Activated CD8-positive, alpha-beta T cell treated with anti-CD3 and anti-CD28 coated beads for 36 hours (primary cell): ENCODE results near the gene SYT1. TPM values are rescaled to one million over a fixed set of nuclear protein-coding genes. Genes with fewer than 3 reads are reported as not detected.

Experiments used
- ATAC-seq: fragments of 200-7000 bp; cut with Tn5 transposase; one replicate; pipeline ENCODE4 v1.10.0; 2021; ENCODE audit warnings: mild to moderate bottlenecking, moderate library complexity
- CTCF ChIA-PET: fragments of 350-600 bp; sonication (Branson Sonifier 250); formaldehyde crosslinking; loops from one replicate; lab custom pipeline; 2021; ENCODE audit warnings: antibody characterized with exemption; lab: Charles Lee
- POLR2A ChIA-PET: fragments of 350-600 bp; sonication (Branson Sonifier 250); formaldehyde crosslinking; loops from one replicate; lab custom pipeline; 2021; ENCODE audit warnings: antibody characterized with exemption; lab: Charles Lee
- DNase-seq: peaks from one replicate; pipeline ENCODE4 v3.0.0-alpha.2; 2020
- H3K27ac Mint-ChIP-seq: one replicate; pipeline ENCODE4 v1.8.0; 2021; ENCODE audit warnings: mild to moderate bottlenecking, mixed read lengths
- H3K27me3 Mint-ChIP-seq: one replicate; pipeline ENCODE4 v1.8.0; 2021; ENCODE audit warnings: mixed read lengths
- H3K36me3 Mint-ChIP-seq: one replicate; pipeline ENCODE4 v1.8.0; 2021; ENCODE audit warnings: low read depth, mixed read lengths
- H3K4me1 Mint-ChIP-seq: one replicate; pipeline ENCODE4 v1.8.0; 2021; ENCODE audit warnings: low read depth, mixed read lengths
- H3K4me3 Mint-ChIP-seq: one replicate; pipeline ENCODE4 v1.8.0; 2021; ENCODE audit warnings: mild to moderate bottlenecking, moderate library complexity, mixed read lengths
- H3K9me3 Mint-ChIP-seq: one replicate; pipeline ENCODE4 v1.8.0; 2021; ENCODE audit warnings: mixed read lengths
- CTCF ChIP-seq: fragments of 200-600 bp; IDR thresholded peaks from one replicate; pipeline ENCODE4 v1.8.0; 2022; ENCODE audit warnings: antibody characterized with exemption, mild to moderate bottlenecking
- intact Hi-C: fragments of 100-400 bp; cut with micrococcal nuclease; formaldehyde crosslinking; loops from one replicate; pipeline ENCODE4 v1.10.0; 2022
- total RNA-seq, 2 experiments: library from RNA; stranded (reverse); gene quantifications; one replicate each; pipeline ENCODE4 v1.2.3, GENCODE V29; 2021

Gene SYT1
- total RNA-seq, 2 experiments from 2014 or later = not detected

GRCh38 chr12:79288911-79289310 is 424.3 kb downstream of the SYT1 start:
- intact Hi-C loops = no loop called here
- Mint-ChIP-seq H3K27ac (no peak overlapping the region), H3K4me1 (no peaks in the 10 kb centered on the region), H3K27me3 (no peaks in the 10 kb centered on the region), H3K9me3 (peaks cover 4% of the 10 kb centered on the region), H3K36me3 (no peaks in the 10 kb centered on the region), H3K4me3 (no peak overlapping the region)
- ATAC-seq (no peak), DNase-seq (no peak)
- POLR2A ChIA-PET = no interaction called here
- CTCF ChIA-PET = no interaction called here
- TF ChIP-seq CTCF = no peak

- no peak for TF ChIP-seq CTCF
- ATAC-seq (no peak), DNase-seq (no peak)
- Mint-ChIP-seq H3K4me3 (no peak overlapping the region), H3K27me3 (no peaks in the 10 kb centered on the region), H3K36me3 (no peaks in the 10 kb centered on the region), H3K4me1 (no peaks in the 10 kb centered on the region), H3K9me3 (no peaks in the 10 kb centered on the region), H3K27ac (no peak overlapping the region)
- CTCF ChIA-PET = no interaction called here
- intact Hi-C loops = no loop called here
- POLR2A ChIA-PET = no interaction called here
These were observed 427.1 kb downstream of the SYT1 start for GRCh38 chr12:79291711-79292110.

GRCh38 chr12:79294590-79294989 is 430.0 kb downstream of the SYT1 start:
- Mint-ChIP-seq H3K36me3 (no peaks in the 10 kb centered on the region), H3K27me3 (no peaks in the 10 kb centered on the region), H3K4me1 (no peaks in the 10 kb centered on the region), H3K4me3 (no peak overlapping the region), H3K27ac (no peak overlapping the region), H3K9me3 (no peaks in the 10 kb centered on the region)
- no peak for TF ChIP-seq CTCF
- POLR2A ChIA-PET = no interaction called here
- DNase-seq (no peak), ATAC-seq (no peak)
- CTCF ChIA-PET = no interaction called here
- intact Hi-C loops = no loop called here

- no peaks in the 10 kb centered on the region for H3K36me3 Mint-ChIP-seq
- H3K27me3 Mint-ChIP-seq = no peaks in the 10 kb centered on the region
- ChIA-PET CTCF (no interaction called here), POLR2A (no interaction called here)
- intact Hi-C loops = no loop called here
- ATAC-seq = no peak
- no peaks in the 10 kb centered on the region for H3K4me1 Mint-ChIP-seq
- no peak overlapping the region for H3K4me3 Mint-ChIP-seq
- no peak for TF ChIP-seq CTCF
- no peak overlapping the region for H3K27ac Mint-ChIP-seq
- H3K9me3 Mint-ChIP-seq = no peaks in the 10 kb centered on the region
- no peak for DNase-seq
These were observed 431.0 kb downstream of the SYT1 start for GRCh38 chr12:79295572-79295971.

GRCh38 chr12:79296133-79296532 is 431.6 kb downstream of the SYT1 start:
- POLR2A ChIA-PET = no interaction called here
- ATAC-seq = no peak
- no peak for DNase-seq
- Mint-ChIP-seq H3K36me3 (no peaks in the 10 kb centered on the region), H3K27ac (no peak overlapping the region), H3K27me3 (no peaks in the 10 kb centered on the region), H3K4me3 (no peak overlapping the region), H3K9me3 (no peaks in the 10 kb centered on the region), H3K4me1 (no peaks in the 10 kb centered on the region)
- CTCF ChIA-PET = no interaction called here
- TF ChIP-seq CTCF = no peak
- intact Hi-C loops = no loop called here
